ENCODE measurements around the gene BSPH1. TPM values are rescaled to one million over a fixed set of nuclear protein-coding genes. Genes with fewer than 3 reads are reported as not detected.

BSPH1 gene
- total RNA-seq, 1 donor from 2014 or later: not detected

Other genes with a start within 250 kb of the BSPH1 start
- gene NOP53, start 246.6 kb downstream of the BSPH1 start, total RNA-seq: 52.4 TPM
- 151 TPM for gene SELENOW, start 213.5 kb downstream of the BSPH1 start, total RNA-seq
- gene TPRX1, start 187.6 kb downstream of the BSPH1 start, total RNA-seq: not detected
- gene CRX, start 170.2 kb downstream of the BSPH1 start, total RNA-seq: not detected
- not detected for gene TPRX2, start 132.9 kb downstream of the BSPH1 start, total RNA-seq
- gene SULT2A1, start 105.9 kb downstream of the BSPH1 start, total RNA-seq: not detected
- not detected for gene ELSPBP1, start 2.5 kb upstream of the BSPH1 start, total RNA-seq
- gene CABP5, start 51.9 kb upstream of the BSPH1 start, total RNA-seq: not detected
- 9.7 TPM for gene PLA2G4C, start 118.6 kb upstream of the BSPH1 start, total RNA-seq
- gene LIG1, start 178.2 kb upstream of the BSPH1 start, total RNA-seq: 22.3 TPM
- 2.8 TPM for gene ZSWIM9, start 178.5 kb upstream of the BSPH1 start, total RNA-seq

All from occipital lobe (tissue), 1 donor.